Prostate gland (tissue), 2 donors: ENCODE measurements around the gene CBLL1. TPM values are rescaled to one million over a fixed set of nuclear protein-coding genes. Genes with fewer than 3 reads are reported as not detected.

Experiments used
- DNase-seq: peaks from one replicate; pipeline ENCODE4 v3.0.0-alpha.2; 2019; ENCODE audit warnings: low spot score
- H3K27ac ChIP-seq, 2 donors: fragments of 200-600 bp; sonication (generic); 2 replicates each; pipeline ENCODE4 v1.5.1; 2017 to 2019
- H3K27me3 ChIP-seq: fragments of 200-600 bp; sonication (generic); replicated peaks from 2 replicates; pipeline ENCODE4 v1.5.1; 2019; ENCODE audit not compliant: insufficient read depth
- H3K36me3 ChIP-seq, 2 donors: fragments of 200-600 bp; sonication (generic); 1 replicate in 1 of 2; 2 replicates in 1 of 2; pipeline versions ENCODE4 v1.5.1 to v1.8.1; 2017 to 2019
- H3K4me1 ChIP-seq: fragments of 200-600 bp; sonication (generic); replicated peaks from 2 replicates; pipeline ENCODE4 v1.5.1; 2019
- H3K4me3 ChIP-seq, 2 donors: fragments of 200-600 bp; sonication (generic); 2 replicates each; pipeline ENCODE4 v1.5.1; 2017 to 2019
- H3K9me3 ChIP-seq: fragments of 200-600 bp; sonication (generic); 2 replicates; pipeline ENCODE4 v1.5.1; 2017
- CTCF ChIP-seq, 4 experiments: fragments of 200-600 bp in 2 of 4; fragments of 450-650 bp in 2 of 4; sonication (generic) in 2 of 4; IDR thresholded peaks; 1 replicate in 3 of 4; 2 replicates in 1 of 4; pipeline ENCODE4 v1.5.1; 2016 to 2019; ENCODE audit warnings: antibody characterized with exemption in 4 of 4, mild to moderate bottlenecking in 2 of 4, moderate library complexity in 2 of 4
- POLR2A ChIP-seq: fragments of 450-650 bp; IDR thresholded peaks from one replicate; pipeline ENCODE4 v1.6.1; 2016; ENCODE audit warnings: antibody characterized with exemption, mild to moderate bottlenecking
- POLR2AphosphoS5 ChIP-seq: sonication (generic); formaldehyde crosslinking; IDR thresholded peaks from one replicate; pipeline ENCODE4 v1.6.1; 2017; ENCODE audit warnings: antibody characterized with exemption
- WGBS: methylation state at CpG from one replicate; pipeline ENCODE4 v1.1.5; 2018; 5-methylcytosine and 5-hydroxymethylcytosine counted together
- intact Hi-C: fragments of 100-400 bp; cut with DNase I; formaldehyde crosslinking; loops from one replicate; pipeline ENCODE4 v1.14.2; 2022
- total RNA-seq, 2 donors: library from RNA; depleted of rRNA; stranded (reverse); fragments of >200 nt; gene quantifications; one replicate each; pipeline ENCODE4 v1.1.0, GENCODE V29; 2016

CBLL1 gene
- total RNA-seq, 2 donors from 2014 or later: 35.3 to 49.2 TPM

- Histone ChIP-seq H3K27me3 (no peaks in the 10 kb centered on the region), H3K36me3 (peaks cover 0 to 17% of the 10 kb centered on the region in 2 donors), H3K4me3 (no peak overlapping the region), H3K4me1 (no peaks in the 10 kb centered on the region), H3K27ac (no peak overlapping the region), H3K9me3 (no peaks in the 10 kb centered on the region)
- WGBS: 100% methylated on average over 1 of the region's 1 CpG
- DNase-seq: no peak
- intact Hi-C loops: no loop called here
- no peak for TF ChIP-seq CTCF (IDR thresholded peaks at IDR 0.05)
- no peak for TF ChIP-seq POLR2AphosphoS5
- no peak for TF ChIP-seq POLR2A
Measured at GRCh38 chr7:107758667-107759066, 14.7 kb downstream of the CBLL1 start.

- H3K9me3 ChIP-seq: no peaks in the 10 kb centered on the region
- no peak for DNase-seq
- TF ChIP-seq POLR2A (no peak), POLR2AphosphoS5 (no peak), CTCF (IDR thresholded peaks at IDR 0.05) (no peak)
- H3K4me3 ChIP-seq: no peak overlapping the region
- intact Hi-C loops: no loop called here
- H3K27me3 ChIP-seq: no peaks in the 10 kb centered on the region
- H3K27ac ChIP-seq: no peak overlapping the region
- H3K36me3 ChIP-seq: no peaks in the 10 kb centered on the region
- 96% methylated on average over 2 of the region's 2 CpGs for WGBS
- H3K4me1 ChIP-seq: no peaks in the 10 kb centered on the region
Measured at GRCh38 chr7:107767391-107767790, 23.4 kb downstream of the CBLL1 start.

GRCh38 chr7:107768263-107768662, 24.3 kb downstream of the CBLL1 start:
- no peaks in the 10 kb centered on the region for H3K4me1 ChIP-seq
- no peaks in the 10 kb centered on the region for H3K27me3 ChIP-seq
- intact Hi-C loops: no loop called here
- TF ChIP-seq POLR2AphosphoS5: no peak
- no peak for TF ChIP-seq POLR2A
- TF ChIP-seq CTCF (IDR thresholded peaks at IDR 0.05): no peak
- H3K4me3 ChIP-seq: no peak overlapping the region
- no peaks in the 10 kb centered on the region for H3K36me3 ChIP-seq
- no peak overlapping the region for H3K27ac ChIP-seq
- DNase-seq: no peak
- no peaks in the 10 kb centered on the region for H3K9me3 ChIP-seq
- 31% methylated on average over 1 of the region's 1 CpG for WGBS

GRCh38 chr7:107773027-107773426, 29.1 kb downstream of the CBLL1 start:
- H3K27me3 ChIP-seq: no peaks in the 10 kb centered on the region
- intact Hi-C loops: loop anchor here (10.0 kb wide), 1 partner anchor 102 kb away; no protein-coding TSS in a partner anchor
- no peak for TF ChIP-seq CTCF (IDR thresholded peaks at IDR 0.05)
- no peak for TF ChIP-seq POLR2AphosphoS5
- no peak for TF ChIP-seq POLR2A
- no peaks in the 10 kb centered on the region for H3K4me1 ChIP-seq
- H3K4me3 ChIP-seq: no peak overlapping the region
- DNase-seq: no peak
- H3K27ac ChIP-seq: no peak overlapping the region
- no peaks in the 10 kb centered on the region for H3K9me3 ChIP-seq
- WGBS: 64% methylated on average over 2 of the region's 2 CpGs
- H3K36me3 ChIP-seq: no peaks in the 10 kb centered on the region

GRCh38 chr7:107777702-107778101, 33.8 kb downstream of the CBLL1 start:
- TF ChIP-seq POLR2AphosphoS5 (peak; percentile 73), CTCF (IDR thresholded peaks at IDR 0.05) (peak in 3 of 4 experiments; percentile 21 to 65 (median 29)), POLR2A (no peak)
- peak; percentile 32 for DNase-seq
- no peaks in the 10 kb centered on the region for H3K27me3 ChIP-seq
- 36% methylated on average over 3 of the region's 3 CpGs for WGBS
- H3K36me3 ChIP-seq: no peaks in the 10 kb centered on the region
- intact Hi-C loops: loop anchor here (5.0 to 10.0 kb wide), 3 partner anchors 35 to 97 kb away; partner anchors contain the start of gene CBLL1
- no peaks in the 10 kb centered on the region for H3K9me3 ChIP-seq
- peak overlapping the region; percentile 59 to 70 for H3K27ac ChIP-seq
- no peaks in the 10 kb centered on the region for H3K4me1 ChIP-seq
- H3K4me3 ChIP-seq: no peak overlapping the region
